ENCODE measurements around the gene CKAP5. TPM values are rescaled to one million over a fixed set of nuclear protein-coding genes. Genes with fewer than 3 reads are reported as not detected.

CKAP5 gene
- total RNA-seq, 1 donor from 2014 or later, result 70.3 TPM

DNA sequence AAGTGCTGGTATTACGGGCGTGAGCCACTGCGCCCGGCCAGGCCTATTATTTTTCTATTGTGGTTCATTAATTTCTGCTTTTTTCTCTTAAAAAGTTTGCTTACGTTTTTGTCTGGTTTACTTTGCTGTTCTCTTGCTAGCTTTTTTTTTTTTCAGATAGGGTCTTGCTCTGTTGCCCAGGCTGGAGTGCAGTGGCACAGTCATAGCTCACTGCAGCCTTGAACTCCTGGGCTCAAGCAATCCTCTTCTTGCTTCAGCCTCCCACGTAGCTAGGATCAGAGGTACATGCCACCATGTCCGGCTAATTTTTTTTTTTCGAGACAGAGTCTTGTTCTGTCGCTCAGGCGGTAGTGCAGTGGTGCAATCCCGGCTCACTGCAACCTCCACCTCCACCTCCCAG is 108.4 kb downstream of the CKAP5 start:
- ATAC-seq (no peak), DNase-seq (ENCODE audit: missing footprints) (no peak)
- intact Hi-C loops (cut with DNase I), result no loop called here

DNA sequence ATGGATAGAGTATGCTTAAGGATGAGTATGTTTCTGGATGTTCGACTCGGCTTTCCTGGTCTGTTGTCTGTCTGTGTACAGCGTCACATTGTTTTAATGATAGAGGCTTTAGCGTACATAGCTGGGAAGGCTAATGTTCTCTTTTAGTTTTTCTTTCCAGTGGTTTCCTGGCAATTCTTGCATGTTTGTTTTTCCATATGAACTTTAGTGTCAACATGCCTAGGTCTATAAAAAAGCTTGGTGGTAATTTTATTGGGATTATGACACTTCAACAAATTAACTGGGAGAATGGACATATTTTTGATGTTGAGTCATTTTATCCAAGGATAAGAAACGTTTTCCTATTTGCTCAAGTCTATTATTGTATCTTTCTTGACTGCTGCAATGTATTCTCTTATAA is 109.5 kb downstream of the CKAP5 start:
- intact Hi-C loops (cut with DNase I), result no loop called here
- no peak for DNase-seq (ENCODE audit: missing footprints)
- no peak for ATAC-seq

DNA sequence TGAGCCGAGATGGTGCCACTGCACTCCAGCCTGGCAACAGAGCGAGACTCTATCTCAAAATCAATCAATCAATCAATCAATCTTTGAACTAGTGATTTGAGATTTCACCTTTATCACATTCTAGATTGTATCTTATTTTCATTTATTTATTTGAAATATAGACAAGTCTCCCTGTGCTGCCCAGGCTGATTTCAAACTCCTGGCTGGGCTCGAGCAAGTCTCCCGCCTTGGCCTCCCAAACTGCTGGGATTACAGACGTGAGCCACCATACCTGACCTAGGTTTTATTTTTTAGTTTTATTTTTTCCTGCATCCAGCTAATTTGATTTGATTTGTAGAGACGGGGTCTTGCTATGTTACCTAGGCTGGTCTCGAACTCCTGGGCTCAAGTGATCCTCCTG is 109.9 kb downstream of the CKAP5 start:
- ATAC-seq, result no peak
- intact Hi-C loops (cut with DNase I), result no loop called here
- DNase-seq (ENCODE audit: missing footprints), result no peak

DNA sequence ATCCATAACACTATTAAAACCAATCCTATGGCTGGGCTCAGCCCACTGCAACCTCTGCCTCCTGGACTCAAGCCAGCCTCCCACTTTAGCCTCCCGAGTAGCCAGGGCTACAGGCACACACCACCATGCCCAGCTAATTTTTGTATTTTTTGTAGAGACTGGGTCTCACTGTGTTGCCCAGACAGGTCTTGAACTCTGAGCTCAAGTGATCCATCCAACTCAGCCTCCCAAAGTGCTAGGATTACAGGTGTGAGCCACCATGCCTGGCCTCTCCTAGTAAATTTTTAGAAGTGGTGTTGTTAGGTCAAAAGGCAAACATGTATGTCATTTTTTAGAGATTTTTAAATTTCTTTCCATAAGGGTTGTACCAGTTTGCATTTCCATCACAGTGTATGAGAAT is 112.8 kb downstream of the CKAP5 start:
- intact Hi-C loops (cut with DNase I), result no loop called here
- no peak for ATAC-seq

DNA sequence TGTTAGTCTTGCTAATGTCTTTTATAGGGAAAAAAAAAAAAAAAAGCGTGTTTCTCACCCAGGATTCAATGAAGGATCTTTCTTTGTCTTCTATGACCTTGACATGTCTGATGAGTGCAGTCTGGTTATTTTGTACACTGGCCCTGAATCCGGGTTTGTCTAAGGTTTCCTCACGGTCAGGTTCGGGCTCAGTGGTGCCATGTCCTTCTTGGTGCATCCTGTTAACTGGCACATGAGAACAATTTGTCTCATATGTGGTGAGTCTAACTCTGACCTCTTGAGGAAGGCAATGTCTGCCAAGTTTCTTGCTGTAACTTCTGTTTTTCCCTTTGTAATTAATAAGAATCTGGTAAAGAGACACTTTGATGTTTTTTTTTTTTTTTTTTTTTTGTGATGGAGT is 114.5 kb downstream of the CKAP5 start:
- ATAC-seq, result no peak
- intact Hi-C loops (cut with DNase I), result no loop called here

More for the DNA sequence above, 112.8 kb downstream of the CKAP5 start:
- DNase-seq (ENCODE audit: missing footprints), result no peak

DNA sequence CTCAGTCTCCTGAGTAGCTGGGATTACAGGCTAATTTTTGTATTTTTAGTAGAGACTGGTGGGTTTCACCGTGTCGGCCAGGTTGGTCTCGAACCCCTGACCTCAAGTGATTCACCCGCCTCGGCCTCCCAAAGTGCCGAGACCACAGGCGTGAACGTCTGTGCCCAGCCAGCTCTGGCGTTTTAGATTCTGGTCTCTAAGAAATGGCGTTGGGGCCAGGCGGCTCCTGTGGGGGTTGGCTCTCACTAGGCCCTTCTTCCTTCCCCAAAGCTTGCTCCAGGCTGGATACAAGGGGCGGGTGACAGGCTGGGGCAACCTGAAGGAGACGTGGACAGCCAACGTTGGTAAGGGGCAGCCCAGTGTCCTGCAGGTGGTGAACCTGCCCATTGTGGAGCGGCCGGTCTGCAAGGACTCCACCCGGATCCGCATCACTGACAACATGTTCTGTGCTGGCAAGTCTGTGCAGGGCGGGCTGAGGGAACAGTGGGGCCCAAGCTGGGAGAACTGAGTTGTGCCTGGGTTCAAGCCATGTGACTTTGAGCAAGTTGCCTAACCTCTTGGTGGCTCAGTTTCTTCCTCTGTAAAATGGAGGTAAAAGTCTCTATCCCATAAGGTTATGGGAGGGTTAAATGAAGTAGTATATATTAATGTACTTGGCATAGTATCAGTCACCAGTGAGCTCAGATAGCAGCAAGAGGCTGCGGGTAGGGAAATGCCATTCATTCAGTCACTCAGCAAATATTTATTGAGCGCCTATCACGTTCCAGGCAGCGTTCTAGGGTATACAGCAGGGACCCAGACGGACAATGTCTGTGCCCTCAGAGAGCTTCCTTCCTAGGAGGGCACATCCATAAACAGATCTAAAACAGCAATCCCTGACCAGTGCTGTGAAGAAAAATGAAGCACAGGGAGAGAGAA is 116.7 kb downstream of the CKAP5 start:
- DNase-seq (ENCODE audit: missing footprints), result no peak
- intact Hi-C loops (cut with DNase I), result no loop called here
- no peak for ATAC-seq

More for the DNA sequence above, 114.5 kb downstream of the CKAP5 start:
- no peak for DNase-seq (ENCODE audit: missing footprints)

DNA sequence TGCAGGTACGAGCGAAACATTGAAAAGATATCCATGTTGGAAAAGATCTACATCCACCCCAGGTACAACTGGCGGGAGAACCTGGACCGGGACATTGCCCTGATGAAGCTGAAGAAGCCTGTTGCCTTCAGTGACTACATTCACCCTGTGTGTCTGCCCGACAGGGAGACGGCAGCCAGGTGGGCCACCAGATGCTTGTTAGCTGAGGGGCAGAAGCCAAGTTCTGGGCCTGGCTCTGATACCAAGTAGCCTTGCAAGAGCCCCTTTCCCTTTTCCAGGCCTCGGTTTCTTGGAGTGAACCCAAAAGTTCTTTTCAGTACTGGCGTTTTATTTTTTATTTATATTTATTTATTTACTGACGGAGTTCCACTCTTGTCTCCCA is 117.4 kb downstream of the CKAP5 start:
- ATAC-seq (no peak), DNase-seq (ENCODE audit: missing footprints) (no peak)
- intact Hi-C loops (cut with DNase I), result no loop called here

DNA sequence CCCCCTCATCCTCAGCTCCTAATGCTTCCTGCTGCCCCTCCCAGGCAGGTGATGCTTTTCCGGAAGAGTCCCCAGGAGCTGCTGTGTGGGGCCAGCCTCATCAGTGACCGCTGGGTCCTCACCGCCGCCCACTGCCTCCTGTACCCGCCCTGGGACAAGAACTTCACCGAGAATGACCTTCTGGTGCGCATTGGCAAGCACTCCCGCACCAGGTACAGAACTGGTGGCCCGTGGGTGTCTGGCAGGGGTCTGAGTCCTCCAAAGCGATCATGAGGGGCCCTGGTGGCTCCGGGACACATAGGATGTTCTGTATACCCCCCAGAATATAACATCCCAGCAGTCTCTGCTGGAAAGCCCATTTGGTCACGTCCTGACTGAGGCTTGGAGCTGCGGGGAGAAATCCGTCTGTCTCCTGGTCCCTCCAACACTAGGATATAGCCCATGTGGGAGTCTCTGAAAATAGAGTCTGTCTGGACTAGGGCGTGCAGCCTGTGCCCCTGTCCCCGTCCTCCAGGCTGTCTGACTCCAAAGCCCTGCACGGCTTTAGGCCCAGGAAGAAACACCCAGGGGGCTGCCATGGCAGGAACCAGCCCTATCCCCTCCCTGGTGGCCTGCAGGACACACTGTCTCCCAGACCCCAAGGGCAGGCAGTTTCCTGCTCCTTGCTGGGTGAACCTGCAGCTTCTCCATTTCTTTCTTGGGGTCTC is 118.0 kb downstream of the CKAP5 start:
- DNase-seq (ENCODE audit: missing footprints) (no peak), ATAC-seq (peak; percentile 13)
- intact Hi-C loops (cut with DNase I), result no loop called here

DNA sequence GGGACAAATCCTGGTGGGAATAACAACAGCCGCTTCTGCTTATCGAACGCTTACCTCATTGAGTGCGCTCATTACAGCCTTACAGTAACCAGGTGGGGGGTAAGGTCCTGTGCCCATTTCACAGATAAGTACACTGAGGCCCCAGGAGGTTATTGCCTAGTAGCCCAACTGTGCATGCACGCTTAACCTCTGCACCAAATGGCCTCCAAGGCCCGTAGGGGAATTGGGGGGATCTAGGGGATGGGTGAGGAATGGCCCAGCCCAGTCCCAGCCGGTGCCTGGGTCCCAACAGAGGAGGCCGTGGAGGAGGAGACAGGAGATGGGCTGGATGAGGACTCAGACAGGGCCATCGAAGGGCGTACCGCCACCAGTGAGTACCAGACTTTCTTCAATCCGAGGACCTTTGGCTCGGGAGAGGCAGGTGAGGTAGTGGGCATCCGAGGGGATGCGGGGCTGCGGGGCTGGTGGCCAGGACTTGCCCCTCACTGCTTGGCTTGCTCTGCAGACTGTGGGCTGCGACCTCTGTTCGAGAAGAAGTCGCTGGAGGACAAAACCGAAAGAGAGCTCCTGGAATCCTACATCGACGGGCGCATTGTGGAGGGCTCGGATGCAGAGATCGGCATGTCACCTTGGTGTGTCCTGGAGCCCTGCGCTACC is 119.7 kb downstream of the CKAP5 start:
- ATAC-seq (no peak), DNase-seq (ENCODE audit: missing footprints) (no peak)
- intact Hi-C loops (cut with DNase I), result no loop called here

DNA sequence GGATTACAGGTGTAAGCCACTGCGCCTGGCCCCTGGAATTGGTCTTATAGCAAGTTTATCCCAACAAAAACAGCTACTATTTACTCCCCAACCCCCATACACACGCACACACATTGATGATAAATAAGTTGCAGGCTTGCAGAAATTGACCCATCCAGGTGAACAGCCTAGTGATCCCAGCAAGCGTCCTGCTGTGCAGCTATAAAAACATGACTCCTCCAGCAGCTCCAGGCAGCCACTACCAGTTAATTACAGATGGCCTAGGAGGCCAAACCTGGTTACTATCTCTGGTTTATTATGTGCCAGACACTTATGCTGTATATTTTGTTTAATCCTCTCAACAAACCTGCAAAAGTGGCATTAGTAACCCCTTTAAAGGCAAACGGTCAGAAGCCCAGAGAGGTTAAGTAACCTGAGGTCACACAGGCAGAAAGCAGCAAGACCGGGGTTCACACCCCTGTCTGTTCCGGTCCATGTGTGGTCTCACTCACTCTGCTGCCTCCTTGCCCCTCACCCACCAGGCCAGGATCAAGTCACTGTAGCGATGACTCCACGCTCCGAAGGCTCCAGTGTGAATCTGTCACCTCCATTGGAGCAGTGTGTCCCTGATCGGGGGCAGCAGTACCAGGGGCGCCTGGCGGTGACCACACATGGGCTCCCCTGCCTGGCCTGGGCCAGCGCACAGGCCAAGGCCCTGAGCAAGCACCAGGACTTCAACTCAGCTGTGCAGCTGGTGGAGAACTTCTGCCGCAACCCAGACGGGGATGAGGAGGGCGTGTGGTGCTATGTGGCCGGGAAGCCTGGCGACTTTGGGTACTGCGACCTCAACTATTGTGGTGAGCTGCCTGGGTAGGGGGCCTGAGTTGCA is 120.5 kb downstream of the CKAP5 start:
- ATAC-seq, result no peak
- no peak for DNase-seq (ENCODE audit: missing footprints)
- intact Hi-C loops (cut with DNase I), result no loop called here

DNA sequence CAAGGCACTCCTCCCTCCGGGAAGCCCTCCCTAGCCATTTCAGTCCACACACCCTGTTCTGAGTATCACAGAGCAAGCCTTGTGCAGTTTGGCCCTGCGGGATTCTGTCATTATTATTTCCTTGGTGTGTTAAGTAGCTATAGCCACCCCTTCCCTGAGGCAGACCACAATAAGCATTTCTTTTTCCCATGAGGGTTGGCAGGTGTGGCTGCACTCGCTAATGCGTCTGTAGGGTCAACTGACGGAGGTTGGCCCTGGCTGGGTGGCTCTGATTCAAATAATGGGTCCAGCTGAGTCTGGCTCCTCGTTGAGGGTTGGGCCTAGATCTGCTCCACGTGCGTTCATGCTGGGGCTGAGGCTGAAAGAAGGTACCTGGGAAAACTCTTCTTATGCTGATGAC is 122.0 kb downstream of the CKAP5 start:
- DNase-seq (ENCODE audit: missing footprints) (no peak), ATAC-seq (no peak)
- intact Hi-C loops (cut with DNase I), result no loop called here

DNA sequence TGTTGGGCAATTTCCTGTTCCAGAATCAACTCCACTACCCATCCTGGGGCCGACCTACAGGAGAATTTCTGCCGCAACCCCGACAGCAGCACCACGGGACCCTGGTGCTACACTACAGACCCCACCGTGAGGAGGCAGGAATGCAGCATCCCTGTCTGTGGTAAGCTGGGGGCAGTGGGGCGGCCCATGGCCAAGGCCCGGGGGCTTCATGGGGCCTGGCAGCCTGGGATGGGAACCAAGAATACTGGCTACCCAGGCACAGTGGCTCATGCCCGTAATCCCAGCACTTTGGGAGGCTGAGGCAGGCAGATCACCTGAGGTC is 122.8 kb downstream of the CKAP5 start:
- intact Hi-C loops (cut with DNase I), result no loop called here
- DNase-seq (ENCODE audit: missing footprints) (no peak), ATAC-seq (no peak)

DNA sequence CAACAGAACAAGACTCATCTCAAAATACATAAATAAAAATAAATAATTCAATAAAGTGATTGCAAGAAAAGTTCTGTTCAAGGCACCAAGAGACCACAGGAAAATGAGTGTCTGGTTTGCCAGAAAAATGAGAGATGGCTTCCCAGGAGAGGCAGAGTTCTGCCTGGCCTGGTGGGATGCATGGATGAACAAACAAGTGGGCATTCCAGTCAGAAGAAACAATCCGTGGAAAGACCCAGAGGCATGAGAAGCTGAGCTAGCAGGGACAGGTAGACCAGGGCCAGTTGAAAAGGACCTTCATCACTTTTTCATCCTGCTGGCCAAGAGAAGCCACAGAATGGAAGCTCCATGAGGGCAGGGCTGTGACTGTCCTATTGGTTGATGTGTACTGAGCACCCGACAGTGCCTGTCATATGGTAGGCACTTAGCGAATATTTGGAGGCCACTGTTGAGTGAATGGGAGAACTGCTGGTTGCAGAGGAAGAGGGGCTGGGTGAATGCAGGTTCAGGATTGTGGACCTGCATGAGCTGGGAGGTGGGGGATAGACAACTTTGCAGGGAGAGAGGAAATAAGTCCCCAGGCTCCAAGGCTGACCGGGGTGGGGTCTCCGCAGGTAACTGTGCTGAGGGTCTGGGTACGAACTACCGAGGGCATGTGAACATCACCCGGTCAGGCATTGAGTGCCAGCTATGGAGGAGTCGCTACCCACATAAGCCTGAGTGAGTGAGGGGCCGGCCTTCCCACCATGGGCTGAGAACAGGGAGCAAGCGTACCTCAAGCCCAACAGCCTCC is 123.3 kb downstream of the CKAP5 start:
- DNase-seq (ENCODE audit: missing footprints), result no peak

DNA sequence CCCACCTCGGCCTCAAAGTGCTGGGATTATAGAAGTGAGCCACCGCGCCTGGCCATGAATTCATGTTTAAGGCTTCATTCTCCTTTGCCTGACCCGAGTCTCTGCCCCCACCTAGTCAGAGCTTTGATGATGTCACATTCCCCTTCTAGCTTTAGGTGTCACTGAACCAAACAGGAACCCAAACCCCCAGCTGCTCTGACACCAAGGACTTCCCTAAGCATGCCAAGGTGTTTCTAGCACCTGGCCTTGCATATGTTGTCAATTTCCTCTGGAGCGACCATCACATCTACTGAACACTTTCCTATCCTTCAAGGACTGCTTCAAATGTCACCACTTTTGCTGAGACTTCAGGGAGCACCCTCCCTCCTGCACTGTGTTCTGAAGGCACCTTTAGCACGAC is 124.8 kb downstream of the CKAP5 start:
- intact Hi-C loops (cut with DNase I), result no loop called here
- ATAC-seq (no peak), DNase-seq (ENCODE audit: missing footprints) (no peak)

More for the DNA sequence above, 123.3 kb downstream of the CKAP5 start:
- intact Hi-C loops (cut with DNase I), result no loop called here
- no peak for ATAC-seq

DNA sequence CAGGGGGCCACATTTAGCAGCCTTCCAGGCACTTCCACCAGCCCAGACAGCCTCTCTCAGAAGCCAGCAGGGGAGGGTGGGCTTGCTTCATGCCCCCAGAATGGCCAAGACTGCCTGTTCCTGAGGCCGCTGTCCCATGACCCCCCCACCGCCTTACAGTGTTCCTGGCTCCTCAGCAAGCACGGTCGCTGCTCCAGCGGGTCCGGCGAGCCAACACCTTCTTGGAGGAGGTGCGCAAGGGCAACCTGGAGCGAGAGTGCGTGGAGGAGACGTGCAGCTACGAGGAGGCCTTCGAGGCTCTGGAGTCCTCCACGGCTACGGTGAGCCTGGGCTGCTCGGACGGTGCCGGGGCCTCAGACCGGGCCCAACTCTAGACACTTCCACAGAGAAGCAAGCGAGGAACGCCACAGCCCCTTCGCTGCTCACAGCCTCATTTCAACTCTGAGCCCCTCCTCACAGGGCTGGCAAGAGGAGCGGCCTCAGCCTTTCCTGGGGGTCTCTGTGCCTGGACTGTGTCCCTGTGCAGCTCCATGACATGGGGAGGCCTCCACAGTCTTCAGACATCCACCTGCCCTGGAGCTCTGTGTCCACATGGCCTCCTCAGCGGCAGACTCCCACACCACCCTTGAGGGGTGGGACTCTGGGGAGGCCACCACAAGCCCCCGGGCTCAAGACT is 126.4 kb downstream of the CKAP5 start:
- DNase-seq (ENCODE audit: missing footprints), result no peak
- no peak for ATAC-seq

DNA sequence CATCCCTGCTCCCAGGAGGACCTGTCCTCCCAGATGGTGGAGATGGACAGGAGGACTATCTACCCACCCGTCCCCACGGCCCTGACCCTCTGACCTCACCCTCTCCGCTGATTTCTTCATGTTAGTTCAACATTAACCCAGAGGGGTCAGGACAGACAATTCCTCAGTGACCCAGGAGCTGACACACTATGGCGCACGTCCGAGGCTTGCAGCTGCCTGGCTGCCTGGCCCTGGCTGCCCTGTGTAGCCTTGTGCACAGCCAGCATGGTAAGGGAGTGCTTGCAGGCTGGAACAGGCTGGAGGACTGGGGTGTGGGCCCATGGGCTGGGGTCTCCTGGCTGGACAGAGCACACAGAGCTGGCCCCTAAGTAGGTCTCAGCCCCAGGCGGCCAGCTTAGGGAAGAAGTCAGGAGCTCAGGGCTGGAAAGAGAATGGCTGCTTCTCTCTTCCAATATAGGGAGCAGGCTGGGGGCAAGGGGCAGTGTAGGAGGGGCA is 127.0 kb downstream of the CKAP5 start, which contains the start of gene F2:
Gene F2 (plus strand): TSS at position 166 of the 495 bp plus-strand sequence. CDS start 23 bp downstream, at position 189.
- no peak for ATAC-seq
- intact Hi-C loops (cut with DNase I), result no loop called here
- no peak for DNase-seq (ENCODE audit: missing footprints)

More for the DNA sequence above, 126.4 kb downstream of the CKAP5 start:
- intact Hi-C loops (cut with DNase I), result no loop called here
